Panc1 (cell line): Measurements from ENCODE around the gene WDR20. TPM values are rescaled to one million over a fixed set of nuclear protein-coding genes. Genes with fewer than 3 reads are reported as not detected.
A peak's percentile ranks its signal among the peaks of the same experiment; 100 is the strongest.

Source experiments
- ATAC-seq: fragments of 200-7000 bp; cut with Tn5 transposase; 2 replicates; pipeline ENCODE4 v1.9.1; 2020; ENCODE audit warnings: mild to moderate bottlenecking, moderate library complexity
- BruUV-seq: library from RNA; stranded (reverse); fragments of 400-500 nt; replicated peaks from 2 replicates; lab custom pipeline; 2021; lab: Mats Ljungman, UMichigan
- CTCF ChIA-PET: fragments of 300-600 bp; sonication (Branson Sonifier 250); formaldehyde crosslinking; loops from one replicate; lab custom pipeline; 2022; ENCODE audit warnings: antibody characterized with exemption; lab: Charles Lee
- POLR2A ChIA-PET: fragments of 300-600 bp; sonication (Branson Sonifier 250); formaldehyde crosslinking; loops from one replicate; lab custom pipeline; 2022; ENCODE audit warnings: antibody characterized with exemption; lab: Charles Lee
- DNase-seq: peaks from one replicate; pipeline ENCODE4 v3.0.0-alpha.2; 2010; ENCODE audit warnings: low read depth, low spot score
- H3K27ac ChIP-seq: 2 replicates; pipeline ENCODE4 v1.5.1; 2011; ENCODE audit warnings: mild to moderate bottlenecking, low read length, inconsistent platforms
- H3K27me3 ChIP-seq: fragments of 200-500 bp; sonication (Bioruptor generic); 2 replicates; pipeline ENCODE4 v1.6.0; 2014; ENCODE audit warnings: low read length, inconsistent platforms; ENCODE audit not compliant: control insufficient read depth, insufficient read depth
- H3K36me3 ChIP-seq: fragments of 200-500 bp; sonication (Bioruptor generic); 2 replicates; pipeline ENCODE4 v1.5.1; 2014; ENCODE audit warnings: inconsistent platforms, mild to moderate bottlenecking, low read length, moderate library complexity; ENCODE audit not compliant: control insufficient read depth, insufficient read depth
- H3K4me1 ChIP-seq: 2 replicates; pipeline ENCODE4 v1.5.1; 2011; ENCODE audit warnings: inconsistent platforms, mild to moderate bottlenecking, low read length, moderate library complexity; ENCODE audit not compliant: control insufficient read depth, insufficient read depth
- H3K4me3 ChIP-seq, 2 experiments: 2 replicates each; pipeline ENCODE4 v1.5.1; 2011 to 2012; ENCODE audit warnings: low read depth in 2 of 2, low read length in 2 of 2, mild to moderate bottlenecking in 2 of 2, inconsistent platforms in 1 of 2, moderate library complexity in 1 of 2
- H3K9me3 ChIP-seq: fragments of 200-500 bp; sonication (Bioruptor generic); 2 replicates; pipeline ENCODE4 v1.5.1; 2014; ENCODE audit warnings: low read depth, mild to moderate bottlenecking, inconsistent platforms, low read length, moderate library complexity; ENCODE audit not compliant: control insufficient read depth, insufficient read depth
- POLR2AphosphoS5 ChIP-seq: IDR thresholded peaks from 2 replicates; pipeline ENCODE4 v1.6.1; 2012; ENCODE audit warnings: mild to moderate bottlenecking, low read depth, low read length, moderate library complexity
- SIN3A ChIP-seq: IDR thresholded peaks from 2 replicates; pipeline ENCODE4 v1.6.1; 2012; ENCODE audit warnings: low read depth, mild to moderate bottlenecking, low read length, moderate library complexity, borderline replicate concordance; ENCODE audit not compliant: insufficient read depth
- TCF7L2 ChIP-seq: IDR thresholded peaks from 2 replicates; pipeline ENCODE4 v1.6.1; 2011; ENCODE audit warnings: mild to moderate bottlenecking, low read depth, low read length, inconsistent platforms
- in situ Hi-C: cut with HindIII; loops from 2 replicates; pipeline ENCODE4 v1.10.0; 2016; ENCODE audit warnings: low sequenced_read_pairs, low pct_unique_long_range_greater_than_20kb
- intact Hi-C: fragments of 100-400 bp; cut with micrococcal nuclease; formaldehyde crosslinking; loops from one replicate; pipeline ENCODE4 v1.10.0; 2022; ENCODE audit not compliant: unreplicated experiment
- total RNA-seq: library from RNA; stranded (reverse); gene quantifications from one replicate; pipeline ENCODE4 v1.2.1, GENCODE V29; 2021; ENCODE audit not compliant: unreplicated experiment
- TF ChIP-seq, protein P1 (sequence below), 2 experiments: IDR thresholded peaks; 2 replicates each; pipeline ENCODE4 v1.6.1; 2011 to 2012; ENCODE audit warnings: low read depth in 2 of 2, control low read depth in 1 of 2, low read length in 1 of 2, mild to moderate bottlenecking in 1 of 2, moderate library complexity in 1 of 2; ENCODE audit not compliant: insufficient read depth in 1 of 2
- TF ChIP-seq, protein P2 (sequence below): fragments of 450-650 bp; IDR thresholded peaks from 2 replicates; pipeline ENCODE4 v1.5.1; 2017; ENCODE audit warnings: mild to moderate bottlenecking

Gene WDR20
- total RNA-seq, 1 experiment from 2014 or later: 20.2 TPM

DNA sequence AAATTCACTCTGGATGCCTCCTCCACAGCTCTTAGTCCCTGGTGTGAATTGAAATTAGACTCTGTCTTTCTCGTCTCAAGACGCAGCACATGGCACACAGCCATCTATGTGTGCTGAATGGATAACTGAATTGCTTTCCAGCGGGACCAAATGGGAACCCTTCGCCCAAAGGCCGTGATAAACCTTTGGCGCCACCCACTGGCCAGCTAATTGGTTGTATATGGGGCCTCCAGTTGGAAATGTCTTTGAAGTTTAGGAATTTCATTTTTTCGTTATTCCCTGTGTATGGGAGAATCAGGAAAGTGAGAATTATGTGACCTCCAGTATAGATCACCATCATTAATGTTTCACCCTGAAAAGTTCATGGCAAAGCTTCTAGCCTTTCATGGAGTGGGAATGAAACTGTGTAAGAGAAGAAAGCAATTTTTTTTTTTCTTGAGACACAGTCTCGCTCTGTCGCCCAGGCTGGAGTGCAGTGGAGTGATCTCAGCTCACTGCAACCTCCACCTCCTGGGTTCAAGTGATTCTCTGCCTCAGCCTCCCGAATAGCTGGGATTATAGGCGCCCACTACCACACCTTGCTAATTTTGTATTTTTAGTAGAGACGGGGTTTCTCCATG is 43.0 kb upstream of the WDR20 start:
- H3K36me3 ChIP-seq: no peaks in the 10 kb centered on the region
- DNase-seq: peak; percentile 36
- in situ Hi-C loops: no loop called here

DNA sequence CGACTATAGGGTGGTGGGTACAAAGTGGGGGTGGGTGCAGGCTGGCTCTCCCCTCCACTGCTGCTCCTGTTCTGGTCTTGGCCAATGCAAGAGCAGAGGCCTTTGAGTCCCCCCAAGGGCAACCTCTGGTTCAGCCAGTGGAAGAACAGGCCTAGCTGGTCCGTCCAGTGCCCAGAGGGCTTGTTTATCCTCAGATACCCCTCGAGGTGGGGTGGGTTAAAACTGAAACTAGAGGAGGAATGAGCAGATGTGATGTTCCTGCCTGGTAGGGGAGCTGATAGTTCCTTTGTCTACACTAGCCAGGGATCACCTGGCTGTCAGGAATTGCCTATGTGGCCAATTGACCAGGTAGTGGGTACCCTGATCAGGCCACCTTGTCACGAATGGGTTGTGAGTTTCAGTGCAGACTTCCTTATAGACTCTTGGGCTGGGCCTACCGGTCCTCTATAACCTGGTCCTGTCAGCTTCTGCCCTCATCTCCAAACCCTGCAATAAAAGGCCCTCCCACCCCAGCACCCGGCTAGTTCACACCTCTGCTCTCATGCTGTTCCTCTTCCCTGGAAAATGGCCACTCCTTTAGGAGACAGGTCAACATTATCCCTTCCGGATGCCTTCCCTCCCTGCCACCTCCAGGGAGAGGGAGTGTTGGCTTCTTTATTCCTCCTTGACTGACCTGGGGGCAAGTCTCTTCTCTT is 42.1 kb upstream of the WDR20 start:
- CTCF ChIA-PET: interaction anchor here (0.6 to 1.1 kb wide), 4 partner anchors 19 to 411 kb away, joined by 3 read pairs; no protein-coding TSS in a partner anchor
- Histone ChIP-seq H3K27me3 (no peaks in the 10 kb centered on the region), H3K36me3 (no peaks in the 10 kb centered on the region), H3K9me3 (no peaks in the 10 kb centered on the region), H3K27ac (no peak overlapping the region), H3K4me1 (peaks cover 4% of the 10 kb centered on the region), H3K4me3 (no peak overlapping the region)
- in situ Hi-C loops: no loop called here
- intact Hi-C loops: no loop called here
- no peak for TF ChIP-seq SIN3A
- no peak for TF ChIP-seq POLR2AphosphoS5
- TF ChIP-seq, protein P1, sequence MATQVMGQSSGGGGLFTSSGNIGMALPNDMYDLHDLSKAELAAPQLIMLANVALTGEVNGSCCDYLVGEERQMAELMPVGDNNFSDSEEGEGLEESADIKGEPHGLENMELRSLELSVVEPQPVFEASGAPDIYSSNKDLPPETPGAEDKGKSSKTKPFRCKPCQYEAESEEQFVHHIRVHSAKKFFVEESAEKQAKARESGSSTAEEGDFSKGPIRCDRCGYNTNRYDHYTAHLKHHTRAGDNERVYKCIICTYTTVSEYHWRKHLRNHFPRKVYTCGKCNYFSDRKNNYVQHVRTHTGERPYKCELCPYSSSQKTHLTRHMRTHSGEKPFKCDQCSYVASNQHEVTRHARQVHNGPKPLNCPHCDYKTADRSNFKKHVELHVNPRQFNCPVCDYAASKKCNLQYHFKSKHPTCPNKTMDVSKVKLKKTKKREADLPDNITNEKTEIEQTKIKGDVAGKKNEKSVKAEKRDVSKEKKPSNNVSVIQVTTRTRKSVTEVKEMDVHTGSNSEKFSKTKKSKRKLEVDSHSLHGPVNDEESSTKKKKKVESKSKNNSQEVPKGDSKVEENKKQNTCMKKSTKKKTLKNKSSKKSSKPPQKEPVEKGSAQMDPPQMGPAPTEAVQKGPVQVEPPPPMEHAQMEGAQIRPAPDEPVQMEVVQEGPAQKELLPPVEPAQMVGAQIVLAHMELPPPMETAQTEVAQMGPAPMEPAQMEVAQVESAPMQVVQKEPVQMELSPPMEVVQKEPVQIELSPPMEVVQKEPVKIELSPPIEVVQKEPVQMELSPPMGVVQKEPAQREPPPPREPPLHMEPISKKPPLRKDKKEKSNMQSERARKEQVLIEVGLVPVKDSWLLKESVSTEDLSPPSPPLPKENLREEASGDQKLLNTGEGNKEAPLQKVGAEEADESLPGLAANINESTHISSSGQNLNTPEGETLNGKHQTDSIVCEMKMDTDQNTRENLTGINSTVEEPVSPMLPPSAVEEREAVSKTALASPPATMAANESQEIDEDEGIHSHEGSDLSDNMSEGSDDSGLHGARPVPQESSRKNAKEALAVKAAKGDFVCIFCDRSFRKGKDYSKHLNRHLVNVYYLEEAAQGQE (IDR thresholded peaks at IDR 0.05; ENCODE audit: insufficient read depth in 1 of 2, low read depth in 2 of 2, low read length in 1 of 2): no peak
- no peak for TF ChIP-seq TCF7L2
- TF ChIP-seq, protein P2, sequence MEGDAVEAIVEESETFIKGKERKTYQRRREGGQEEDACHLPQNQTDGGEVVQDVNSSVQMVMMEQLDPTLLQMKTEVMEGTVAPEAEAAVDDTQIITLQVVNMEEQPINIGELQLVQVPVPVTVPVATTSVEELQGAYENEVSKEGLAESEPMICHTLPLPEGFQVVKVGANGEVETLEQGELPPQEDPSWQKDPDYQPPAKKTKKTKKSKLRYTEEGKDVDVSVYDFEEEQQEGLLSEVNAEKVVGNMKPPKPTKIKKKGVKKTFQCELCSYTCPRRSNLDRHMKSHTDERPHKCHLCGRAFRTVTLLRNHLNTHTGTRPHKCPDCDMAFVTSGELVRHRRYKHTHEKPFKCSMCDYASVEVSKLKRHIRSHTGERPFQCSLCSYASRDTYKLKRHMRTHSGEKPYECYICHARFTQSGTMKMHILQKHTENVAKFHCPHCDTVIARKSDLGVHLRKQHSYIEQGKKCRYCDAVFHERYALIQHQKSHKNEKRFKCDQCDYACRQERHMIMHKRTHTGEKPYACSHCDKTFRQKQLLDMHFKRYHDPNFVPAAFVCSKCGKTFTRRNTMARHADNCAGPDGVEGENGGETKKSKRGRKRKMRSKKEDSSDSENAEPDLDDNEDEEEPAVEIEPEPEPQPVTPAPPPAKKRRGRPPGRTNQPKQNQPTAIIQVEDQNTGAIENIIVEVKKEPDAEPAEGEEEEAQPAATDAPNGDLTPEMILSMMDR: no peak
- POLR2A ChIA-PET: interaction anchor here (0.6 kb wide), 1 partner anchor 1211 kb away, joined by 4 read pairs; no protein-coding TSS in a partner anchor
- no TSS peak for BruUV-seq
- DNase-seq (no peak), ATAC-seq (no peak)

More for the DNA sequence above, 43.0 kb upstream of the WDR20 start:
- intact Hi-C loops: no loop called here
- CTCF ChIA-PET: interaction anchor here (0.6 to 1.1 kb wide), 4 partner anchors 12 to 33 kb away, joined by 3 to 15 read pairs (median 4); no protein-coding TSS in a partner anchor
- peak; percentile 78 for TF ChIP-seq TCF7L2
- TF ChIP-seq POLR2AphosphoS5: no peak
- TF ChIP-seq SIN3A: no peak
- TF ChIP-seq, protein P1 (IDR thresholded peaks at IDR 0.05; ENCODE audit: insufficient read depth in 1 of 2, low read depth in 2 of 2, low read length in 1 of 2): no peak
- TF ChIP-seq, protein P2: peak; percentile 85
- Histone ChIP-seq H3K9me3 (no peaks in the 10 kb centered on the region), H3K27me3 (no peaks in the 10 kb centered on the region), H3K27ac (no peak overlapping the region), H3K4me1 (peaks cover 4% of the 10 kb centered on the region), H3K4me3 (no peak overlapping the region)
- POLR2A ChIA-PET: interaction anchor here (0.5 kb wide), 1 partner anchor 8 kb away, joined by 12 read pairs; no protein-coding TSS in a partner anchor
- no TSS peak for BruUV-seq
- peak; percentile 83 for ATAC-seq
